HG02763 (cell line): ENCODE measurements around the gene LANCL3.
"Not testable (repeated sequence)": the region's sequence is repeated elsewhere in the genome, so short reads cannot be mapped to it uniquely, and the experiment has no call there.

Experiments
- ATAC-seq: cut with Tn5 transposase; IDR thresholded peaks from one replicate; pipeline ENCODE4 v1.9.1; 2021; ENCODE audit warnings: mild to moderate bottlenecking, moderate library complexity; ENCODE audit not compliant: unreplicated experiment

Gene LANCL3

DNA sequence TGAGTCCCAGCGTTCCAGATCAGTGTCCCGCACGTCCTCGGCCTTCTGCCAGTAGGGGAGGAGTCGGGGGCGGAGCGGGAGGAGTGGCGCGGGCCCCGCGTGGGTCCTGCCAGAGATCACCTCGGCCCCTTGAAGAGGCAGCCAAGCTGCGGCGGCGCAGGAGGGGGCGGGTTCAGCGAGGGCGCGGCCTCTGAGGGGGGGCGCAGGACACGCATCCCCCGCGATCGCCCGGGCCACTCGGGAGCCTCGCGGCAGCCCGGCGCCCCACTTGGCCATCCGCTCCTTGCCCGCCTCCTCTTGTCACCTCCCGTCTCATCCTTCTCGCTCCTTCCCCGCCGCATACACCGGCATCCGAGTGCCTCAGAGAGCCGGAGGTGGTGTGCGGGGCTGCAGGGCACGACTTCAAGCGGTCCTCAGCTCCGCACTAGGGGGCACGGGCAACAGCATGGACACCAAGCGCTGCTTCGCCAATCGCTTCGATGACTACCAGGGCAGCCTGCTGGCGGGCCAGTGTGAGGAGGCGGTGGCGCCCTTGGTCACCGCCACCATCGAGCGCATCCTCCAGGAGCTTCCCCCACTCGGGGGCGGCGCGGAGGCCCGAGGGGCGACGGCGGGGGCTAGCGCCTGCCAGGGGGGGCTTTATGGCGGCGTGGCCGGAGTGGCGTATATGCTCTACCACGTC lies at the start of gene LANCL3:
LANCL3 (plus strand) TSS at position 236 of the 682 bp plus-strand sequence; CDS start at position 446, 210 bp downstream.
- not testable (repeated sequence) for ATAC-seq

DNA sequence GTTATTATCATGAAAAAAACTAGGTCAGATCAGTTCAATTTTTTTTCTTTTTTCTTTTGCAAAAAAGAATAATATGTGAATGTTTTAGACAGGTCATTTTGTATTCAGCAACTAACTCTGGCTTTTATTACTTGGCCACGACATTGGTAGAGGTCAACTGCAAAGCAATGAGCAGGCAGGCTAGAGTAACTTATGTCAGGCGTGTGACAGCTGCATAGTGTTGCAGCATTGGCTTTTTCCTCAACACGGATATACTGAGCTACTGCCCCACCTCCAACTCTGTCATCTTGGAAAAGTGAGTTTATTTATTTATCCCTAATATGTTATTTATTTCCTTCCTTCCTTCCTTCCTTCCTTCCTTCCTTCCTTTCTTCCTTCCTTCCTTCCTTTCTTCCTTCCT lies 47.8 kb upstream of the LANCL3 start:
- not testable (repeated sequence) for ATAC-seq

DNA sequence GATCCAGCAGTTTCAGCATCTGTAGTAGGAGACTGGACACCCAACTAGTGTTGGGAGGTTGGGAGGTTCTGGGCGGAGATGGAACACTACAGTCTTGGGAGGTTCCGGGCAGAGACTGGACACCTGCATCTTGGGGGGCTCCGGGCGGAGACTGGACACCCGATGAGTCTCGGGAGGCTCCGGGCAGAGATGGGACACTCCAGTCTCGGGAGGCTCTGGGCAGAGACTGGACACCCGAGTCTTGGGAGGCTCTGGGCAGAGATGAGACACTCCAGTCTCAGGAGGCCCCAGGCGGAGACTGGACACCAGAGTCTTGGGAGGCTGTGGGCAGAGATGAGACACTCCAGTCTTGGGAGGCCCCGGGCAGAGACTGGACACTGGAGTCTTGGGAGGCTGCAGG lies 29.5 kb upstream of the LANCL3 start:
- no peak for ATAC-seq

DNA sequence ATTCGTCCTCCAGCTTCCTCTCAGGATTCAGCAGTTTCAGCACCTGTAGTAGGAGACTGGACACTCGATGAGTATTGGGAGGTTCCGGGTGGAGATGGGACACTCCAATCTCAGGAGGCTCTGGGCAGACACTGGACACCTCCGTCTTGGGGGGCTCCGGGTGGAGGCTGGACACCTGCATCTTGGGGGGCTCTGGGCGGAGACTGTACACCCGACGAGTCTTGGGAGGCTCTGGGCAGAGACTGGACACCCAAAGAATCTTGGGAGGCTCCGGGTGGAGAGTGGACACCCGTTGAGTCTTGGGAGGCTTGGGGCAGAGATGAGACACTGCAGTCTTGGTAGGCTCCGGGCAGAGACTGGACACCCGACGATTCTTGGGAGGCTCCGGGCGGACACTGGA lies 28.7 kb upstream of the LANCL3 start:
- no peak for ATAC-seq

DNA sequence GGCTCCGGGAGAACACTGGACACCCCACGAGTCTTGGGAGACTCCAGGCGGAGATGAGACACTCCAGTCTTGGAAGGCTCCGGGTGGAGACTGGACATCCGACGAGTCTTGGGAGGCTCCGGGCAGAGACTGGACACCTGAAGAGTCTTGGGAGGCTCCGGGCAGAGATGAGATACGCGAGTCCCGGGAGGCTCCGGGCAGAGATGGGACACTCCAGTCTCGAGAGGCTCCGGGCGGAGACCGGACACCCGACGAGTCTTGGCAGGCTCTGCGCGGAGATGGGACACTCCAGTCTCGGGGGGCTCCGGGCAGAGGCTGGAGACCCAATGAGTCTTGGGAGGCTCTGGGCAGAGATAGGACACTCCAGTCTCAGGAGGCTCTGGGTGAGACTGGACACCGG lies 28.1 kb upstream of the LANCL3 start:
- no peak for ATAC-seq

DNA sequence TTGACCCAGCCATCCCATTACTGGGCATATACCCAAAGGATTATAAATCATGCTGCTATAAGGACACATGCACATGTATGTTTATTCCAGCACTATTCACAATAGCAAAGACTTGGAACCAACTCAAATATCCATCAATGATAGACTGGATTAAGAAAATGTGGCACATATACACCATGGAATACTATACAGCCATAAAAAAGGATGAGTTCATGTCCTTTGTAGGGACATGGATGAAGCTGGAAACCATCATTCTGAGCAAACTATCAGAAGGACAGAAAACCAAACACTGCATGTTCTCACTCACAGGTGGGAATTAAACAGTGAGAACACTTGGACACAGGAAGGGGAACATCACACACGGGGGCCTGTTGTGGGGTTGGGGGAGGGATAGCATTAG lies 26.9 kb upstream of the LANCL3 start:
- ATAC-seq = not testable (repeated sequence)

DNA sequence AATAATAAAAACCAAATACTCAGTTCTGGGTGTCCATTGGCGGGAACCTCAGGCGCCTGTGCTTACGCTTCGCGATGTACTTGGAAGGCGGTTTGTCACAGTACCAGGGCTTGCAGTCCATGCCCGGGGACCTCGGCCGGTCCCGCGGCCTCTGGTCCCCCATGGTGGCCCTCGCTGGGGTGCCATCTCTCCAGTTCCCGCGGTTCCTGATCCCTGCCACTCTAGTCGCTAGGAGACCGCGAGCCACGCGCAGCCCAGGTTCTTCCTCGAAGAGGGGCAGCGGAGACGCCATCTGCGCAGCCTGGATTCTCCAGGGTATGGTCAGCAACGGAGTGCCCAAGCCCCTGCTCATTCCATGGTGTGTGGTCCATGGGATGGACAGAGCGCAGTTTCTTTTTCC lies 26.4 kb upstream of the LANCL3 start:
- ATAC-seq = no peak

DNA sequence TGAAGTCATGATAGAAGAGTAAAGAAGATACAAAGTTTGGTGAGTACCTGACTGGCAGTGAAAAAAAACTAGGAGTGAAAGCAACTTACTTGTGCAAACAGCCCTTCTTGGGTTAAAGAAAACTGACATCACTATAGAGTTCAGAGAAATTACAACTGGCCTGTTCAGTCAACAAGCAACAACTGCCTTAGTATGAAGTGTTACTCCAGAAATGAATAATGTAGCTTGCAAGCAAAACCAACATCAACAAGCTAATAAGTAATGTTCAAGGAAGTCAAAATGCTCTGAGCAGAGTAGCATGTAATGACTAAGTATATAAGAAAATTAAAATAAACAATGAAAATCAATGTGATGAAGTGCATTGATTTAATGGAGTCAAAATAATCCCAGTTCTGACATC lies 21.8 kb upstream of the LANCL3 start:
- ATAC-seq = not testable (repeated sequence)

DNA sequence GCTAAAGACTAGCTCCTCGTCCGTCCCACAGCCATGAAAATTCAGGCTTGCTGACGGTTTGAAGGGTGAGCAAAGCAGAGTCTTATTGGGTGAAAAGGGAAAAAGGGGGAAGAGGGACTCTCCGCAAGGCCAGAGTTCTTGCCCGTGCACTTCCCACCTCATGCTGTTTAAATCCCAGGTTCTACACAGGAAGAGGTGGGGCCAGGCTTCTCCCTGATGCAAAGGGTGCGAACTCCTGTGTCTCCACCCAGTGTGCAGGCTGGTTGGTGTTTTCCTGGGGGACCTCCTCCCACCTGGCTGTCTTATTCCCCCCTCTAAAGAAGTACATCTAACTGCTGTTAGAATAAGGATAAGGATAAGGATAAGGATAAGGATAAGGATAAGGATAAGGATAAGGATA lies 18.0 kb upstream of the LANCL3 start:
- ATAC-seq = no peak

DNA sequence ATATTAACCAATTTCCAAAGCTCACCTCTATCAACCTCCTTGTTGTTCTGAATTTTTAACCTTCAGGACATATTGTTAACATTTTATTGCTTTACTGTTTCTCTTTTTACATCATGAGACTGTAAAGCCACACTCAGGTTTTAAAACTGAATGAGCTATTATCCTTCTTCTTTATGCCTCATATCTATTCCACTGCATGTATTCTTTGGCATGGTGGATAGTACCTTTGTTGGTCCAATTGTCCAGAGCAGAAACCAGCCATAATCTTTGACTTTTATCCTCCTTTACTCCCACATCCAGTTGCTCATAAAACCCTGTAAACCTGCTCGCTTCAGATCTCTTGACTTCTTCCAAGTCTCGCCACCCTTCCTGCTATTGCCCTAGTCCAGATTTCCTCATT lies 6.2 kb upstream of the LANCL3 start:
- ATAC-seq = not testable (repeated sequence)

DNA sequence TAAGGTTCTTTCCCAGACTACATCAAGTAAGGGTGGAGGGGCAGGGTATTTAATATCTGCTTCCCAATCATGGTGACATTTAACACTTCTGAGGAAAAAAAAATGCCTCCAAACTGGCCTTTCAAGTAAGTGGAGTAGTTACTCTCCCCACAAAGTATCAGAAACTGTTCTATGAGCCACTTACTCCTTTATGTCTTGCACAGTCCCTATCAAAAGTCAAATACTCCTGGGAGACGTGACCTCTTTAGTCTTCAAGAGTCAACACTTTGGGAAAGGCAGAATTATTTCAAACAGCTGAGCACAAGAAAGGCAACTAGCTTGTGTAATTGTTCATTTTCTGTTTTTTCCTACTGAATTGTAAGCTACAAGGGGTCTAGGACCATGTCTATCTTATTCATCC lies 1.1 kb upstream of the LANCL3 start:
- ATAC-seq = not testable (repeated sequence)

DNA sequence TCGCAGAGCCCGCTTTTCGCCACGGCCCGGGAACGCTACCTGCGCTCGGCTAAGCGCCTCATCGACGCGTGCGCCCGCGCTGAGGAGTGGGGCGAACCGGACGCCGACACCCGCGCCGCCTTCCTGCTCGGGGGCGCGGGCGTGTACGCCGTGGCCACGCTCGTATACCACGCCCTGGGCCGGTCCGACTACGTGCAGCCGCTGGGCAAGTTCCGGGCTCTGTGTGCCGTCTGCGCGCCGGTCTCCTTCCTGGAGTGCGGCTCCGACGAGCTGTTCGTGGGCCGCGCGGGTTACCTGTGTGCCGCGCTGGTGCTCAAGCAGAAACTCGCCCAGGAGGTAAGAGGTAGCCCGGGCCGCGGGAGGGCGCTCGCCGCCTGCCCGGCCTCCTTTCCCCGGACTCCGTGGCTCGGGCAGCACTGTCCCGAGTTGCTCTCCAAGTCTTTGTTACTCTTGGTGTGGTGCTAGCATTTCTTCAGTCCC lies 687 bp downstream of the LANCL3 start:
- ATAC-seq = not testable (repeated sequence)

DNA sequence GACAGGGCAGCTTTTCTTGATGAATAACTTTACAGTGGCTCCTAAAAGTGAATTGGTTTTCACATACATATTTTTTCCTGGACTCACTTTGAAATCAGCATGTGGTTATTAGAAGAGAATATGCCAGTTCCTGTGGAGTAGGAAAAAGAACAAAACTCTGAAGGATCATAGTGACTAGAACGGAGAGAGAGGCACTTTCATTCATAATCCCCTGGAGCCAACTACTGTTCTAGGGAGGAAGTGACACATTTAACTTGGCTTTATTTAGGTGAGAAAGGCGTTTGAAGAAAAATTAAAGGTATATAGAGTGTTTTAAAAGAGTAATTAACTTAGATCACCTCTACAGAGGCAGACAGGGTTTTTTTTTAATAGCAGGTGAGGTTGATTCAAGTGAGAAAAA lies 1.7 kb downstream of the LANCL3 start:
- ATAC-seq = not testable (repeated sequence)

DNA sequence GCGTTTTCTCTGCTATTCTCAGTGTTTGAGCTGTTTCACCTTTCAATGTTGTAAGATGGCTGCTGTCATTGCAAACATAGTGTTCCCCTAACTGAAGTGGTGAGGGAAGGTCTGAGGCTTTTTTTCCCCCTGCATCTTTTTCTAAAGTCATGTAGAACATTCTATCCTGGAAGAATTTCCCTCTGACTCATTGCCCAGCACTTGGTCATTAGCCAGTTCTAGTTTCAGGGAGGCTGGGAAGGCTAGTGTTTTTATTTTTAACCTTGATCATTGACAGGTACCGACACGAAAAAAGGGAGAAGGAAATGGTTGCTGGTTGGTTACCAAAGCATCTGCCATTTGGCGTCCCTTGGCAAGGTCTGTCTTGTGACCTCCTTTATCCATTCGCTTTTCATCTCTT lies 6.6 kb downstream of the LANCL3 start:
- ATAC-seq = no peak

DNA sequence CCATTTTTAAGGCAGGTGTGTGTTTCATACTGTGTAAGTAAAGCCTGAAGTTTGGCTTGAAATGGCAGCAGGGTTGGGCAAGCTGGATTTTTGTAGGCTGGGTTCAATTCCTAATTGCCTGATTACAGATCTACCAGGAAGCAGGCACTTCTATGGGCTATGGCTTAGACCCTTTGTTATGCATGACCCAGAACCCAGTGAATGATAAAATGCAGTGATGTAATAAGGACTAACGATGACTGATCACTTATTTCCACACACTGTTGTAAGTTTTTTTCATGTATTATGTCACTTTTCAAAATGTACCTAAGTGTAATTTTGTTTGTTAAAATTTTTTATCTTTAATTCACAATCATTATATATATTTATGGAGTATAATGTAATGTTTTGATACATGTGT lies 8.6 kb downstream of the LANCL3 start:
- no peak for ATAC-seq

DNA sequence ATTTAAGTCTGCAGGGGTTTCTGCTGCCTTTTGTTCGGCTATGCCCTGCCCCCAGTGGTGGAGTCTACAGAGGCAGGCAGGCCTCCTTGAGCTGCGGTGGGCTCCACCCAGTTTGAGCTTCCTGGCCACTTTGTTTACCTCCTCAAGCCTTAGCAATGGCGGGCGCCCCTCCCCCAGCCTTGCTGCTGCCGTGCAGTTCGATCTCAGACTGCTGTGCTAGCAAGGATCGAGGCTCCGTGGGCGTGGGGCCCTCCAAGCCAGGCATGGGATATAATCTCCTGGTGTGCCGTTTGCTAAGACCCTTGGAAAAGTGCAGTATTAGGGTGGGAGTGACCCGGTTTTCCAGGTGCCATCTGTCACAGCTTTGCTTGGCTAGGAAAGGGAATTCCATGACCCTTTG lies 15.9 kb downstream of the LANCL3 start:
- not testable (repeated sequence) for ATAC-seq

DNA sequence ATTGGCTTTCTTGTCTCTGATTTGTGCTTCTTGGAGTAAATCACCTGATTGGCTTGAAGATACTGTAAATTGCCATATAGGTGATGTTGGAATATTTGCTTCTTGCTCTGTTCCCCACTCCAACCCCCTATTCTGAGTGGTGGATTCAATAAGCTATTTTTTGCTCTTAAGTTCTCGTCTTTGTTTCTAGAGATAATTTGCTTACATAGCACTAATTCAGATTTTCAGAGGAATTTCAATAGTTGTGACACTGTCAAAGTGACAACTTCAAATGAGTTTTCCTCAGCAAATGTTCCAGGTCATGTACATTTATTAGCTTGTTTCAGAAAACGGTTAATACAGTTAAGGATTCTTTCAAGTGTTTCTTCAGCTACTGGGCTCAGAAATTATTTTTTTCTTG lies 18.6 kb downstream of the LANCL3 start:
- no peak for ATAC-seq

DNA sequence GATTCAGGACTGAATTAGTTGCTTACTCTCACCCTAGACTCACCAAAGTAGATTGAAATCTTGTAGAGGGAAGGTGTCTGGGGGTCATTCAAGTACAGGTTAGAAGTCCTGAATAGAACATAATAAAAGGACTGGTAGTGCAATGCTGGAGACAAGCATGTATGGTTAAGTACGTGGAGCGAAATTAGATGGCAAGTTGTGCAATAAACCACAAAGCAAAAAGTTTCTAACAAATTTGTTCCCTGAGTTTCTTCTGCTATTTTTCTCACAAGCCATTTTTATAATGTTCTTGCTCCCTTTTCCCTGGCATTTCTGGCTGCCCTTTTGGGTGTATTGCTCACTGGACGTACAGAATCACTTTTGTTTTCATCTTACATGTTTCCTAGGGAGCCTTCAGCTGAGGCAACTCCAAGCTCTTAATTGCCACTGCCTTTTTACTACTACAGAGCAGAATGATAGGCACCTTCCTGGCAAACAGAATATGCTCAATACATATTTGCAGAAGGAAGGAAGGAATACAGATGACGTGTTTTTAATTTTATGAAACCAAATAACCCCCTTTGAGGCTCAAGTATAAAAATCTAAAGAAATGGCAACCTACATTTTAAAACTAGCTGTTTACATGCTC lies 23.4 kb downstream of the LANCL3 start:
- no peak for ATAC-seq

DNA sequence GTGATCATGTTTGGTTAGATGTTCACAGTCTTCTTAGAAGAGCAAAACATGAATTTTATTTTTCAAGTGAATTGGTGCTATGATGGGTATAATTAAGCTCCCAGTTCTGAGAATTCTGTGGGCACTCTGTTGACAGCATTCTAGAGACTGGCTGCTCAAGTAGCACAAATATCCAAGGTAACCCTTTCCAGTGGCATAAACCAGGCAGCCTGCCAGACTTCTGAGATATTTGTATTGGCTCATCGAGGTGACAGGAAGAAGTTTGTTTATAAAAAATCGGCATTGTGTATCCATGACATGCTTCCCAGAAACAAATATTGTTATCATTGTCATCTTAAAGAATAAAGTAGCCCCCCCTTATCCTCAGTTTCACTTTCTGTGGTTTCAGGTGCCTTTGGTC lies 28.3 kb downstream of the LANCL3 start:
- ATAC-seq = no peak

DNA sequence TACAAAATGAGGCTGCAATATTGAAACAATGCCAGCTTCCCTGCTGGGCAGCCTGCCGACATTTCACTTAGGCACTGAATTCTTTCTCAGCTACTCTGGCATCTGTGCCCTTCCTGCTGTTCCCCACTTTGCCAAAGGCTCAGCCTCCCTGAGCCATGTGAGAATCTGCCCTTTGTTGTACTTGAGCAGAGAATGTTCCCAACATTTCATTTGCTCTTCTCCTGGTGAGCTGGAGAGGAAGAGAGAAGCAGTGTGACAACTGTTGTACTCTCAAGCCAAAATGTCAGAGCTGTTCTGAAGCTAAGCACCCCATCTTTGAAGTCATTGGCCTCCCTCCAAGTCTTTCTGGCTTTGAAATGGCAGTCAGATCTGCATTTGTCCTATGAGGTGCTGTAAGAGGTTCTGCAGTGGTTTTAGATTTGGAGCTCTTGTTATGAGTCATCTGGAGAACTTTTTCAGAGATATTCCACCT lies 32.5 kb downstream of the LANCL3 start:
- ATAC-seq = no peak

DNA sequence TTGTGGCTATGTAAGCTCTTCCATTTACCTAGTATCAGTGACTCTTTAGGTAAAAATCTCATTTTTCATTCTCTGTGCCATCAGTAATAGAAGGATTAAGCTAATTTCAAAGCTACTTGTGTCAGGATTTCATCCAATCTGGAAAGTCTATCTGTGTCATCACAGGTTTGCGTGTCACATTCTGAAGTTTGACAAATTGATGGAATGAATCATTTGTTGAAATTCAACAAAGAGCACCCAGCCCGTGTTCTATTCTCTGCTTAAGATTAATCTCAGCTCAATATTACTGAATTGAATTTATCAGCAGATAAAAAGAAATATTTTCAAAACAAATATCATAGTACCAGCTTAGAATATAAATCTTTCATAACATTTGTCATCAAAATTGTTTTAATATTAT lies 35.8 kb downstream of the LANCL3 start:
- ATAC-seq = no peak

DNA sequence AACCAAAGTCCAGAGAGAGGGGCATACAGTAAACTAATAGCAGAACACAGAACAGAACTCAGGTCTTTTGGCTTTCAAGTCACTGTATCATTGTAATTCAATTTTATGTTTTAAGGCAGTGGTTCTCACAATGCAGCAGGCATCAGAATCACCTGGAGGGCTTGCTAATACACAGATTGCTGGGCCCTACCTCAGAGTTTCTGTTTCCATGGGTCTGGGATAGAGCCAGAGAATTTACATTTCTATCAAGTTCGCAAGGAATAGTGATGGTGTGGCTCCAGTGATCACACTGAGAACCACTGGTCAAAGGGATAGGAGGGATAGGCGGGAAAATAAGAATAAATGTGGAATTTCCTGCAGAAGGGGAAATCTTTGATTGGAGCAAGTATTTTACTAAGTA lies 36.7 kb downstream of the LANCL3 start:
- no peak for ATAC-seq
